Caco-2 (cell line): ENCODE results near the gene SIRT1. TPM values are rescaled to one million over a fixed set of nuclear protein-coding genes. Genes with fewer than 3 reads are reported as not detected.
"Not testable (repeated sequence)": the region's sequence is repeated elsewhere in the genome, so short reads cannot be mapped to it uniquely, and the experiment has no call there.

Experiments used
- BruUV-seq: library from RNA; stranded (reverse); fragments of 400-500 nt; replicated peaks from 2 replicates; lab custom pipeline; 2021; lab: Mats Ljungman, UMichigan
- CTCF ChIA-PET: fragments of 300-600 bp; sonication (Branson Sonifier 250); formaldehyde crosslinking; loops from one replicate; lab custom pipeline; 2022; ENCODE audit warnings: antibody characterized with exemption; lab: Charles Lee
- POLR2A ChIA-PET: fragments of 300-600 bp; sonication (Branson Sonifier 250); formaldehyde crosslinking; loops from one replicate; lab custom pipeline; 2022; ENCODE audit warnings: antibody characterized with exemption; lab: Charles Lee
- DNase-seq, 2 experiments: peaks; one replicate each; pipeline versions ENCODE4 v3.0.0 to v3.0.0-alpha.2; 2020 to 2022
- H3K27me3 ChIP-seq: replicated peaks from 2 replicates; pipeline ENCODE4 v1.6.0; 2011; ENCODE audit warnings: low read length; ENCODE audit not compliant: control insufficient read depth, insufficient read depth
- H3K36me3 ChIP-seq: 2 replicates; pipeline ENCODE4 v1.5.1; 2011; ENCODE audit warnings: low read length; ENCODE audit not compliant: control insufficient read depth, insufficient read depth
- H3K4me1 ChIP-seq: fragments of 250-450 bp; sonication (Bioruptor Pico); 2 replicates; pipeline ENCODE4 v1.5.1; 2020; ENCODE audit warnings: mild to moderate bottlenecking
- H3K4me3 ChIP-seq: 2 replicates; pipeline ENCODE4 v1.5.1; 2011; ENCODE audit warnings: low read depth, mild to moderate bottlenecking, control low read depth, low read length
- H3K9me3 ChIP-seq: fragments of 250-450 bp; sonication (Bioruptor Pico); 2 replicates; pipeline ENCODE4 v1.5.1; 2020; ENCODE audit warnings: mild to moderate bottlenecking, moderate library complexity
- H3K27ac Mint-ChIP-seq: one replicate; pipeline ENCODE4 v1.8.0; 2022; ENCODE audit warnings: mixed read lengths; ENCODE audit not compliant: unreplicated experiment
- H3K27me3 Mint-ChIP-seq: one replicate; pipeline ENCODE4 v1.8.0; 2022; ENCODE audit warnings: mixed read lengths; ENCODE audit not compliant: insufficient read depth, unreplicated experiment
- H3K36me3 Mint-ChIP-seq: one replicate; pipeline ENCODE4 v1.8.0; 2022; ENCODE audit warnings: mild to moderate bottlenecking, mixed read lengths; ENCODE audit not compliant: insufficient read depth, unreplicated experiment
- H3K4me1 Mint-ChIP-seq: one replicate; pipeline ENCODE4 v1.8.0; 2022; ENCODE audit warnings: low read depth, mixed read lengths; ENCODE audit not compliant: unreplicated experiment
- H3K4me3 Mint-ChIP-seq: one replicate; pipeline ENCODE4 v1.8.0; 2022; ENCODE audit warnings: mild to moderate bottlenecking, moderate library complexity, mixed read lengths; ENCODE audit not compliant: unreplicated experiment
- H3K9me3 Mint-ChIP-seq: one replicate; pipeline ENCODE4 v1.8.0; 2022; ENCODE audit warnings: mixed read lengths; ENCODE audit not compliant: unreplicated experiment
- CTCF ChIP-seq, 2 experiments: fragments of 200-600 bp in 1 of 2; IDR thresholded peaks; 1 replicate in 1 of 2; 2 replicates in 1 of 2; pipeline versions ENCODE4 v1.5.1 to v1.8.0; 2011 to 2022; ENCODE audit warnings: antibody characterized with exemption in 1 of 2, control low read depth in 1 of 2, inconsistent platforms in 1 of 2, low read depth in 1 of 2, low read length in 1 of 2, mild to moderate bottlenecking in 1 of 2, moderate library complexity in 1 of 2; ENCODE audit not compliant: insufficient read depth in 1 of 2, severe bottlenecking in 1 of 2, unreplicated experiment in 1 of 2
- intact Hi-C: fragments of 100-400 bp; cut with micrococcal nuclease; formaldehyde crosslinking; loops from one replicate; pipeline ENCODE4 v1.10.0; 2022; ENCODE audit not compliant: unreplicated experiment
- total RNA-seq: library from RNA; stranded (reverse); gene quantifications from 2 replicates; pipeline ENCODE4 v1.2.3, GENCODE V29; 2022

SIRT1 gene
- total RNA-seq, 1 experiment from 2014 or later = 43.1 TPM

DNA sequence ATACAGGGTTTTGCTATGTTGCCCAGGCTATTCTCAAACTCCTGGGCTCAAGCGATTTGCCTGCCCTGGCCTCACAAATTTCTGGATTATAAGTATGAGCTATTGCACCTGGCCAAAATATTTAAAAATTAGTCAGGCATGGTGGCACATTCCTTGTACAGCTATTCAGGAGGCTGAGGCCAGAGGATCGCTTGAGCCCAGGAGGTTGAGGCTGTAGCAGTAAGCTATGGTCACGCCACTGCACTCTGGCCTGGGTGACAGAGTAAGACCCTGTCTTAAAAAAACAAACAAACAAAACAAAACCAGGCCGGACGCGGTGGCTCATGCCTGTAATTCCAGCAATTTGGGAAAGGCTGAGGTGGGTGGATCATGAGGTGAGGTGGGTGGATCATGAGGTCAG lies 14.5 kb upstream of the SIRT1 start:
- POLR2A ChIA-PET = no interaction called here
- H3K4me1 Mint-ChIP-seq = no peaks in the 10 kb centered on the region
- no peak overlapping the region for H3K4me3 Mint-ChIP-seq
- no peaks in the 10 kb centered on the region for H3K36me3 Mint-ChIP-seq
- Histone ChIP-seq H3K4me1 (no peaks in the 10 kb centered on the region), H3K27me3 (no peaks in the 10 kb centered on the region), H3K4me3 (no peak overlapping the region), H3K36me3 (no peaks in the 10 kb centered on the region), H3K9me3 (no peaks in the 10 kb centered on the region)
- H3K27ac Mint-ChIP-seq = no peak overlapping the region
- no peaks in the 10 kb centered on the region for H3K9me3 Mint-ChIP-seq
- H3K27me3 Mint-ChIP-seq = no peaks in the 10 kb centered on the region
- intact Hi-C loops = no loop called here
- BruUV-seq = no TSS peak
- no peak for DNase-seq
- TF ChIP-seq CTCF (IDR thresholded peaks at IDR 0.05; ENCODE audit: insufficient read depth in 1 of 2, low read depth in 1 of 2, low read length in 1 of 2, severe bottlenecking in 1 of 2, unreplicated experiment in 1 of 2) = no peak
- CTCF ChIA-PET = interaction anchor here (0.7 kb wide), 2 partner anchors 203 to 343 kb away, joined by 6 to 7 read pairs; no protein-coding TSS in a partner anchor

- H3K36me3 ChIP-seq = no peaks in the 10 kb centered on the region
- H3K9me3 Mint-ChIP-seq = no peaks in the 10 kb centered on the region
- no peaks in the 10 kb centered on the region for H3K27me3 ChIP-seq
- no peaks in the 10 kb centered on the region for H3K4me1 ChIP-seq
- no peak for DNase-seq
- intact Hi-C loops = no loop called here
- no peak overlapping the region for H3K27ac Mint-ChIP-seq
- ChIA-PET CTCF (interaction anchor here (1.1 kb wide), 1 partner anchor 9 kb away, joined by 6 read pairs; the partner anchor contains the start of gene SIRT1), POLR2A (no interaction called here)
- H3K36me3 Mint-ChIP-seq = no peaks in the 10 kb centered on the region
- H3K4me1 Mint-ChIP-seq = no peaks in the 10 kb centered on the region
- BruUV-seq = no TSS peak
- H3K9me3 ChIP-seq = no peaks in the 10 kb centered on the region
- no peaks in the 10 kb centered on the region for H3K27me3 Mint-ChIP-seq
- TF ChIP-seq CTCF (IDR thresholded peaks at IDR 0.05; ENCODE audit: insufficient read depth in 1 of 2, low read depth in 1 of 2, low read length in 1 of 2, severe bottlenecking in 1 of 2, unreplicated experiment in 1 of 2) = no peak
- H3K4me3 ChIP-seq = no peak overlapping the region
- H3K4me3 Mint-ChIP-seq = no peak overlapping the region
Observed at GRCh38 chr10:67875340-67876238, 8.9 kb upstream of the SIRT1 start.

GRCh38 chr10:67877421-67877820 lies 7.0 kb upstream of the SIRT1 start:
- H3K9me3 Mint-ChIP-seq, POLR2A ChIA-PET, H3K27me3 Mint-ChIP-seq, H3K4me1 Mint-ChIP-seq, H3K36me3 ChIP-seq, intact Hi-C loops, H3K4me1 ChIP-seq, H3K9me3 ChIP-seq, H3K27me3 ChIP-seq, H3K27ac Mint-ChIP-seq, H3K36me3 Mint-ChIP-seq, DNase-seq, H3K4me3 ChIP-seq, BruUV-seq, H3K4me3 Mint-ChIP-seq: not testable (repeated sequence)
- CTCF ChIA-PET = interaction anchor here (0.7 kb wide), 2 partner anchors 374 to 454 kb away, joined by 3 read pairs; partner anchors contain the start of gene HNRNPH3
